Measurements from ENCODE around the gene TACC2.

TACC2 gene

DNA sequence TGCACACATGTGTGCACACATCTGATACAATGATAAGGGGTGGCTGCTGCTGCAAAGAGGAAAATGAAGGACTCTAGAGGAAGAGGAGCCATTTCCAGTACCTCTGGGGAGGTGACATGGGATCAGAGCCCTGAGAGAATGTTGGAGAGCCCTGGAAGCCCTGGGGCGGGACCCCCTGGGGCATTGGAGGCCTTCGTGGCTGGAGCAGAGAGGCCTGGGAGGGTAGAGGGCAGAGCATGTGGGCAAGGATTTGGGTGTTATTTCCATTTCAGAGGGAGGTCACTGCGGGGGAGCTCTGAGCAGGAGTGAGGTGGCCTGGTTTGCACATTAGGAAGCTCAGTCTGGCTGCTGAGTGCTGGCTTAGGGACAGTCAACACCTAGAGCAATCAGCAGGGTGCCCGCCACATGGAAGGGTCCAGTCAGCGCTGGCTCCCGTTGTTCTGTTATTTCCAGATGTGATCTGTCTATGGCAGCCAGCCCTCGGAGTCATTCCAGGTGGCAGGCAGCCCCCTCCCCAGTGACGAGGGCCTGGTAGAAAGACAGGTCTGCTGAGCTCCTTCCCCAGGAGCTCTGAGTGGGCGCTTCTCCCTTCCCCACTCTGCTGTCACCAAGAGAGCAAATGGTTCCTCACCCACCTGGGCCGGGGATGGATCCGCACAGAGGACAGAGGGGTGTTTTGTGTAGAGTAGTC is 258.0 kb downstream of the TACC2 start:
- H3K9me3 Mint-ChIP-seq (ENCODE audit: low read depth) = no peaks in the 10 kb centered on the region
- H3K27ac Mint-ChIP-seq = peak overlapping the region; percentile 36
- H3K4me3 Mint-ChIP-seq = no peak overlapping the region
- H3K36me3 Mint-ChIP-seq = no peaks in the 10 kb centered on the region
- peaks cover 2% of the 10 kb centered on the region for H3K27me3 Mint-ChIP-seq
- no peaks in the 10 kb centered on the region for H3K4me1 Mint-ChIP-seq (ENCODE audit: low read depth)

DNA sequence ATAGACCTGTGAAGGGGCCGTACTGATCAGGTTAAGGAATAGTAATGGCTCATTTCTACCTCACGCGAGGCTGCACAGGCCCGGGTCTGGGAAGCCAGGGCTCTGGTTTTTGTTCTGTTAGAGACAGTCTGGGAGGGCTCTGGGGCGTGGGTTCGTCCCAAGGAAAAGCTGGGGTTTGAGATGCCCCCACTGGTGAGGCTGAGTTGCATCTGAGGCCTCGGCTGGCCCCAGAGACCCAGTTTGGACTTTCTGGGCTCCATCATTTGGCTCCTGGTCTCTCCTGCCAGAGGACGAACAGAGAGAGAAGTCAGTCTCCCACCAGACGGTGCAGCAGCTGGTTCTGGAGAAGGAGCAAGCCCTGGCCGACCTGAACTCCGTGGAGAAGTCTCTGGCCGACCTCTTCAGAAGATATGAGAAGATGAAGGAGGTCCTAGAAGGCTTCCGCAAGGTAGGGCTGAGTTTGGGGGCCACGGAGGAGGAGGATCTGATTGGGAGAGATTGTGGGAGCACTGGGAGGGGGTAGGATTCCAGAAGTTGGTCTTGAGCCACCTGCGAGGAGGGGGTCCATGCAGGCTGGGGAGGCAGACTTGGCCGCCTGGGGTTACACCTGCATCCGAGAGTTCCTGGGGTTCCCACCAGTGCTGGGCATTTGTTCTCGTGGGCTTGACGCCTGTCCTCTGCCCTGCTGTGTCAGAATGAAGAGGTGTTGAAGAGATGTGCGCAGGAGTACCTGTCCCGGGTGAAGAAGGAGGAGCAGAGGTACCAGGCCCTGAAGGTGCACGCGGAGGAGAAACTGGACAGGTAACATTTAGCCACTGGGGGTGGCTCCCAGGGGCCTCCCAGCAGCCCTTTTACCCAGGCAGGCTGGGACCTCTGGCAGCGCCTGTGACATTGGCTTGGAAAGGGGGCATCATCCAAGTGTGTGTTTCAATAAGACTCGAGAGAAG is 259.7 kb downstream of the TACC2 start:
- Mint-ChIP-seq H3K36me3 (no peaks in the 10 kb centered on the region), H3K27ac (no peak overlapping the region), H3K27me3 (peaks cover 3% of the 10 kb centered on the region), H3K9me3 (ENCODE audit: low read depth) (no peaks in the 10 kb centered on the region), H3K4me3 (no peak overlapping the region), H3K4me1 (ENCODE audit: low read depth) (no peaks in the 10 kb centered on the region)

DNA sequence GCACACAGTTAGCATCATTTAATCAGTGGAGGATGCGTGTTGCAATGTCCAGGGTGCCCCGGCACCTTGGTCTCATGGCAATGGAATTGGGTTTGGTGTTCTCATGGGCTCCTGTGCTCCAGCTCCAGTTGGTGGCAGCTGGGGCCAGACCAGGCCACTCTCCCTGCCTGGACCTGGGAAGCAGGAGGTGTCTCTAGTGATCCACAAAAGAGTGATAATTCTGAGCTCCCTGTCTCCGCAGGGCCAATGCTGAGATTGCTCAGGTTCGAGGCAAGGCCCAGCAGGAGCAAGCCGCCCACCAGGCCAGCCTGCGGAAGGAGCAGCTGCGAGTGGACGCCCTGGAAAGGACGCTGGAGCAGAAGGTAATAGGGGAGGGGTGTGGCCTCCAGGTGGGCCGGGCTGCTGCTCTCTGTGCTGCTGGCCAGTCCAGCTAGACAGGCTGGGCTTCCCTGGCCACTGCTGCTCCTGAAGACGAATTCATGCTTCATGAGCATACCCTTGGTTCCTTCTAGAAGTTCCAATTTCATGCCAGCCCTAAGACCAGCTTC is 260.4 kb downstream of the TACC2 start:
- Mint-ChIP-seq H3K27ac (no peak overlapping the region), H3K4me3 (no peak overlapping the region), H3K27me3 (peaks cover 3% of the 10 kb centered on the region), H3K4me1 (ENCODE audit: low read depth) (no peaks in the 10 kb centered on the region), H3K36me3 (no peaks in the 10 kb centered on the region), H3K9me3 (ENCODE audit: low read depth) (no peaks in the 10 kb centered on the region)

DNA sequence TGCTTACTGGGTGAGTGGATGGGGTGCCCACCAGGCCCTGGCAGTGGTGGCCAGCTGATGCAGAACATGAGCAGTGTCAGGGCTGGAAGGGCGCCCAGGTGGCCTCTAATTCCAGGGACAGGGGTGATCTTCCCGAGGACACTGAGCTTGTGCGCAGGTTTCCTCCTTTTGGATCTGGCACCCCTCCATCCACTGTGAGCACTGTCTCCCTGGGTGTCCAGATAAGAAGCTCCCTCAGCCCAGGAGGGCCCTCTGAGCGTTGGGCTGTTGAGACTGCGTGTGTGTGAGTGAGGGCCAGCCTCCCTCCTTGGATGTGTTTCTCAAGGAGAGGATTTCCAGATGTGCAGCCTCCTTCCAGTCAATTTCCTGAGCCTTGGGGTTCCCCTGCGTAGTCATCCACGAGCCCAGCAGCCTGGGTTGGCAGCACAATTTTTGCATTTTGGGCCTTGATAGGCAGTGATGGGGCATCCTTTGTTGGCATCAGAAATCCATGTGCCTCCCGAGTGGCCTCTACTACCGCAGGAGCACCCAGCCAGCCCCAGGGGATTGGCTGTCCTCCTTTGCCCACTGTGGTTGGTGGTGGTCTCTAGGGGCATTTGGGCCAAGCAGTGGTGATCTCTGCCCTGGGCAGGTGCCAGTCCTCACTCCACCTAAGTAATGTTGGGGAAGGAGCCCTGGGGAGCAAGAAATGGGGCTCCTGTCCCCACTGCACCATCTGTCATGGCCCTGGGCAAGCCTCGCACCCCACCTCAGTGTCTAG is 261.2 kb downstream of the TACC2 start:
- Mint-ChIP-seq H3K27me3 (peaks cover 3% of the 10 kb centered on the region), H3K4me3 (no peak overlapping the region), H3K4me1 (ENCODE audit: low read depth) (no peaks in the 10 kb centered on the region), H3K36me3 (no peaks in the 10 kb centered on the region), H3K9me3 (ENCODE audit: low read depth) (no peaks in the 10 kb centered on the region), H3K27ac (no peak overlapping the region)

DNA sequence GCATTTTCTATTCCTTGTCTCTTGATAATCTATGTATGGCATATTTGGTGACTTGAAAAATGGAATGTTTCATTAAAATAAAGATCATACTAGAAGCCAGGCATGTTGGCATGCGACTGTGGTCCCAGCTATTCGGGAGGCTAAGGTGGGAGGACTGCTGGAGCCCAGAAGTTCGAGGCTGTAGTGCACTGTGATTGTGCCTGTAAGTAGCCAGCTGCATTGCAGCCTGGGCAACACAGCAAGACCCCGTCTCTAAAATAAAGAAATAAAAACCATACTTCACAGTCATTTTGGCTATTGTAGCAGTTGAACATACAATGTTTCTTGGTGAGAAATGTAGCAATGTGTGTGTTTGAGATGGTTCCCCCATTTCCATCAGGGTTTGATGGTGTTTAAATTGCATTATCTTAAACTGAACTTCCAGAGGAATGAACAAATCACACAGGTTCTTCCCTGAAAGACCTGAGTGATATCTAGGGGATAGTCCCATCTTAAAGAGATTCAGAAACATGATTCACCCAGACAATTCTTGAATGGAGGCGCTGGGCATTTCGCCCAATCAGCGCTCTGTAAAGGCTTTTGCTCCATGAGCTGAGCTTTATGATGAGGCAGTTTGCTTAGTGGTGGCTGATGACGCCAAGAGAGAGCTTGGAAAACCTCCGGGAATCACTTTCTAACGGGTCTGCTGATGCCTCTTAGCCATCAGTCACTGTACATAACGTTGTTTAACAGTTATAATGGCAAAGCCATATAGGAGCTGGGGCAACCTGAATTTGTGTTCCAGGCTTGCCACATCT is 262.7 kb downstream of the TACC2 start:
- no peaks in the 10 kb centered on the region for H3K36me3 Mint-ChIP-seq
- no peaks in the 10 kb centered on the region for H3K9me3 Mint-ChIP-seq (ENCODE audit: low read depth)
- H3K4me1 Mint-ChIP-seq (ENCODE audit: low read depth) = no peaks in the 10 kb centered on the region
- H3K27me3 Mint-ChIP-seq = peaks cover 3% of the 10 kb centered on the region
- H3K4me3 Mint-ChIP-seq = no peak overlapping the region
- no peak overlapping the region for H3K27ac Mint-ChIP-seq

DNA sequence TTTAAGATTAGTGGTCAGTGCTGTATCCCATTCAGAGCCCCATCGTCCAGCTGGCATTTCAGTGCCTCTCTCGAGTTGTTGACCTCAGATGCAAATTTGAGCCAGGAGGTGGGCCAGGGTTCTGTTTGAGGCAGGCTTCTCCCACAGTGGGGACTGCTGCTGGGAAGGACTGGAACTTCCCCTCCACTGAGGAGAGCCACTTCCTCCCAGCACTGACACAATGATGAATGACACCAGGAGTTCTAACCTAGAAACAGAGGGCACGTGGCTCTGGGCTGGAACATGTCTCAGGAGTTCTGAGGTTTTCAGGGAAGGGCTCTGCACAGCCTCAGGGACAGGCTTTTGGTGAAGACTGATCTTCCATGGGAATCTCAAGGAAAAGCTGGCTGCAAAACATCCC is 263.8 kb downstream of the TACC2 start:
- Mint-ChIP-seq H3K4me1 (ENCODE audit: low read depth) (no peaks in the 10 kb centered on the region), H3K36me3 (no peaks in the 10 kb centered on the region), H3K4me3 (no peak overlapping the region), H3K27me3 (peaks cover 3% of the 10 kb centered on the region), H3K9me3 (ENCODE audit: low read depth) (no peaks in the 10 kb centered on the region), H3K27ac (no peak overlapping the region)

DNA sequence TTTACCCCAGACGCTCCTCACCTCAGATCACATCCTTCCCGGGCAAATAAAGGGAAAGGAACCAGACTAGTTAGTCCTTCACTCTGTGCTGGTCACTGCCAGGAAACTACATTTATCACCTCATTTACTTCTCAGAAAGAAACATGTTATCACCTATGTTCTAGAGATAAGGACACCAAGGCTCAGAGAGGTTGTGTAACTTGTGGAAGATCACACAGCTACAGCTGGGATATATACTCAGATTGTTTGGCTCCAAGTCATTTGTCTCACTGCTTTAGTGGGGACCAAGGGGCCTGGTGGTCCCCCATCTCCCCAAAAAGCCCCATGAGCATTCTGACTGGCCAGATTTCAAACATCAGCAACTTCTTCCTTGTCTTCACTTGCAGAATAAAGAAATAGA is 264.6 kb downstream of the TACC2 start:
- Mint-ChIP-seq H3K36me3 (no peaks in the 10 kb centered on the region), H3K4me3 (no peak overlapping the region), H3K4me1 (ENCODE audit: low read depth) (no peaks in the 10 kb centered on the region), H3K27me3 (peaks cover 3% of the 10 kb centered on the region), H3K27ac (no peak overlapping the region), H3K9me3 (ENCODE audit: low read depth) (no peaks in the 10 kb centered on the region)

DNA sequence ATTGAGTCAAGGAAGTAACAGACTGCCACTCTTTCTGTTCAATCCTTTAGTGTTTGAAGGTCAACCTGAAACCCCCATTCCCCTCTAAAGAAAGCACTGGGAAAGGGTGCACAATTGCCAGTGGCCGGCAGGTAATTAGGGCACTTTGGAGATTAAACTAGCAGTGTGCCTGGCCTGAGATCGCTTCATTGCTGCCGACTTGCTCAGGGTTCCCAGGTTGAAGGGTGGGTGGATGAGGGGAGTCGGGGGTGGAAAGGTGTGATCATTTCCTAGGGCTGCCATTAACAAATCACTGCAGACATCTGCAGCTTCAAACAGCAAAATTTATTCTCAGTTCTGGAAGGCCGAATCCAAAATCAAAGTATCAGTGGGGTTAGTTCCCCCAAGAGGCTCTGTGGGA is 265.9 kb downstream of the TACC2 start:
- no peaks in the 10 kb centered on the region for H3K4me1 Mint-ChIP-seq (ENCODE audit: low read depth)
- H3K27ac Mint-ChIP-seq = no peak overlapping the region
- no peak overlapping the region for H3K4me3 Mint-ChIP-seq
- H3K36me3 Mint-ChIP-seq = no peaks in the 10 kb centered on the region
- no peaks in the 10 kb centered on the region for H3K9me3 Mint-ChIP-seq (ENCODE audit: low read depth)
- peaks cover 2% of the 10 kb centered on the region for H3K27me3 Mint-ChIP-seq

DNA sequence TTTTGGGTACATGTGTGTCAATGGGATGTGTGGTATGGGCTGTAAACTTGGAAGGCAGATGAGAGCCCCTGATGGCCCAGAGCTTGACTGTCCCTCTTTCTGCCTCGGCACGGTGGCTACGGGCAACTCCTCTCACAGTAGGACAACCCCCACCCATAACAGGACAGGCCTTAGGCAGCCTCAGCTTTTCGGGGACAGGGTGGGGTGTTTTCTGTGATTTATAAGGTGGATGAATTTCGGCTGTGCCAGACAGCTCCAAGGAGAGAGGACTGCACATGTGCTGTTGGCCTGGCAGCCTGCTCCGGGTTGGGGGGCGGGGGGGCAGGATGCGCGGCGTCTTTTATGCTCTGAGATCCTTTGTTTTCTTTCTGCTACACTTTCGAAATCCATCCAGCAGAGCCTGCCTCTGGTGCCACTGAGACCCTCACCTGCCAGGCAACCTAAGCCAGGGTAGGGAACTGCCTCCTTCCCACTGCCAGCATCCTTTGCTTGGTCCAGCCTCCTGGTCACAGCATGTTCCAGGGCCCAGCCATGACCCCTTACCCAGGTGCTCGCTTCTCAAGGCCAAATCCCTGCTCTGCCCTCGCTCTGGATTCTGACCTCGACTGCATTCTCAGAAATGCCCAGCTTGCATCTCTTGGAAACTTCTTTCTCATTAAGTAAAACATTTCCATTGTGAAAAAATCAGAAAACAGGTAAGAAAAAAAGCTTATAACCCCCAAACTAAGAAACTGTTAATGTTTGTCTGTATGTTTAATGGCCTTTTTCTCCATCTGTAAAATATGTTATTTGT is 266.7 kb downstream of the TACC2 start:
- no peaks in the 10 kb centered on the region for H3K9me3 Mint-ChIP-seq (ENCODE audit: low read depth)
- H3K36me3 Mint-ChIP-seq = no peaks in the 10 kb centered on the region
- no peak overlapping the region for H3K27ac Mint-ChIP-seq
- no peaks in the 10 kb centered on the region for H3K4me1 Mint-ChIP-seq (ENCODE audit: low read depth)
- no peak overlapping the region for H3K4me3 Mint-ChIP-seq
- peaks cover 2% of the 10 kb centered on the region for H3K27me3 Mint-ChIP-seq

DNA sequence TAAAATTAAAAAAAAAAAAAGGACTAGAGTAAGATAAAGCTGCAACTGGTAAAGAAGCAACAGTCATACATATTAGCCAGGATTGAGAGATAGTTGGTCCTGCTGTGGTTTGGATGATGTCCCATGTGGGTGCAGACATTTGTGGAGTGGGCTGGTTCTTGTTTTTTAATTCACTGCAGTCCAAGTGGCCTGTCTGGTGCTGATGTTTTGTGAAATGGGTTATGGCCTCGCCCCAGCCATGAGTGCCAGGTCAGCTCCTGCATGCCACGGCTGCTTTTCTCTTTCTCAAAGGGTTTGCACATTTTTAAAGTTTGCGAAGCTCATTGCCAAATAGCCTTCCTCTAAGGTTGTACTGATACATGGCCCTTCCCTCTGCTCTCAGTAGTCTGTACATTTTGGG is 268.1 kb downstream of the TACC2 start:
- H3K36me3 Mint-ChIP-seq = peaks cover 2% of the 10 kb centered on the region
- H3K27ac Mint-ChIP-seq = no peak overlapping the region
- H3K27me3 Mint-ChIP-seq = peaks cover 4% of the 10 kb centered on the region
- H3K4me1 Mint-ChIP-seq (ENCODE audit: low read depth) = no peaks in the 10 kb centered on the region
- H3K4me3 Mint-ChIP-seq = no peak overlapping the region
- peaks cover 6% of the 10 kb centered on the region for H3K9me3 Mint-ChIP-seq (ENCODE audit: low read depth)

DNA sequence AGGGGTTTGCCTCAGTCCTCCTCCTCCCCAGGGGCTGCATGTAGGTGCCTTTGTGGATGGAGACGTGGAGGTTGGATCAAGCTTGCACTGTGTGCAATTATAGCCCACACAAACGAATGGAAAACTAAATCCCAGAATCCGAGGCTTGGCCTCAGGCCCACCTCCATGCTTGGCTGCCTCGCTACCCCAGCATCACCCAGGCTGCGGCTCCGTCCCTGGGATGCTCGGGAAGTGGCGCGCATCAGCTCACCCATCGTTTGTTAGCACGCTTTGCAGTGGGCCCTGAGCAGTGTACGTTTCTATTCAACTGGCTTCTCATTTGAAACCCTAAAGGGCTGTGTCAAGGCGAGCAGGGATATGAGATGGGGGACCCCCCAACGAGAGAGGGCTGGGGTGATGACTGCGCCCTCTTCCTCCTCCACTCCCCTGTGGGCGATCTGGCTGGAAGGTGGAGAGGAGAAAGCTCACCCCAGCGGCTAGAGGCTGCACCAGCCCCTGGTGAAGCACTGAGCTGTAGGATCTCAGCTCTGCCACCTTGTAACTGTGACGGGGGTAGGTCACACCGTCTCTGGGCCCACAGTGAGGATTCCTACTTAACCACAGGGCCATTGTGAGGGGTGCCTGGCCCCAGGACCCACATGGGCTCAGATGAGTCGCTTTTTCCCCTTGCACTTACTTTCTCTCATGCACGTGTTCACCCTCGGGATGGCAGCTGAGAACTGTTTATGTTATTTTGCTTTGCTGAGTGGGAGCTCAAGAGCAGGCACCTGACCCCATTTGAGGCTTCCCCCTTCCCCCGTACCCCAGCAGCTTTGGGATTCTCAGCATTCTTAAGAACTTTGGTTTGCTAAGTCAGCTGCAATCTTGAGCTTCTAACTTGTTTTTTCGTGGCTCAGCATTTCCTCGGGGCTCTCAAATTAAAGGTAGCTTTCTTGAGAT is 269.4 kb downstream of the TACC2 start:
- H3K9me3 Mint-ChIP-seq (ENCODE audit: low read depth) = peaks cover 12% of the 10 kb centered on the region
- H3K4me3 Mint-ChIP-seq = no peak overlapping the region
- no peak overlapping the region for H3K27ac Mint-ChIP-seq
- H3K27me3 Mint-ChIP-seq = peaks cover 10% of the 10 kb centered on the region
- H3K4me1 Mint-ChIP-seq (ENCODE audit: low read depth) = no peaks in the 10 kb centered on the region
- peaks cover 2% of the 10 kb centered on the region for H3K36me3 Mint-ChIP-seq

DNA sequence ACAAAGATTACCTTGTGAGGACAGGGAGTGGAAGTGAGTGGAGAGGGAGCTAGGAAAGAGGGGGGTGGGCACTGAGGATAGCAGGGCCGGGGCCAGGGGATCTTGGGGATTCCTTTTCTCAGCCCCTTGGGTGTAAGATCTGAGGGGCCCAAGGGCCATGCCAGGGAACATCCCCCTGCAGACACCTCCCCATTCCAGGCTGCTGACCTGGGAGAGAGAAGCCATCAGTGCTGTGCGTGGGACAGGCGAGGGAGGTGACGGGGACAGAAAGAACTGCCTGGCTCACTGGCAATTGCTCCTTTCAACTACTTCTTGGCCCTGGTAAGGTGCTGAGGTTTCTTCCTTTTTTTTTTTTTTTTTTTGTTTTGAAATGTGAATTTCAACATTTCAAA is 270.1 kb downstream of the TACC2 start:
- Mint-ChIP-seq H3K4me3 (no peak overlapping the region), H3K9me3 (ENCODE audit: low read depth) (peaks cover 14% of the 10 kb centered on the region), H3K4me1 (ENCODE audit: low read depth) (no peaks in the 10 kb centered on the region), H3K36me3 (peaks cover 2% of the 10 kb centered on the region), H3K27me3 (peaks cover 9% of the 10 kb centered on the region), H3K27ac (no peak overlapping the region)

DNA sequence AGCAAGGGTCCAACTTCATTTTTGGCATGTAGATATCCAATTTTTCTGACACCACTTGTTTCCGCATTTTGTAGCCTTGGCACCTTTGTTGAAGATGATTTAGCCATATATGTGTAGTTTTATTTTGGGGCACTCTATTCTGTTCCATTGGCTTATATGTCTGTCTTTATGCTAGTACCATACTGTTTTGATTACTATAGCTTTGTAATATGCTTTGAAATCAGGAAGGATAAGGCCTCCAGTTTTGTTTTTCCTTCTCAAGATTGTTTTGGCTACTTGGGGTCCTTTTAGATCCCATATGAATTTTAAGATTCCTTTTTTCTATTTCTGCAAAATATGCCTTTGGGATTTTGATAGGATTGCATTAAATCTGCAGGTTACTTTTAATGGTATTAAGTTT is 272.6 kb downstream of the TACC2 start:
- no peak overlapping the region for H3K27ac Mint-ChIP-seq
- H3K4me3 Mint-ChIP-seq = no peak overlapping the region
- H3K4me1 Mint-ChIP-seq (ENCODE audit: low read depth) = no peaks in the 10 kb centered on the region
- H3K27me3 Mint-ChIP-seq = peaks cover 22% of the 10 kb centered on the region
- peaks cover 14% of the 10 kb centered on the region for H3K9me3 Mint-ChIP-seq (ENCODE audit: low read depth)
- H3K36me3 Mint-ChIP-seq = peaks cover 2% of the 10 kb centered on the region
